Adrenal gland (tissue), 5 donors: ENCODE data around the gene INS.

ENCODE experiments used
- CTCF ChIP-seq, 6 experiments: fragments of 450-650 bp in 4 of 6; fragments of 200-600 bp in 2 of 6; sonication (generic) in 1 of 6; IDR thresholded peaks; 1 replicate in 5 of 6; 2 replicates in 1 of 6; pipeline versions ENCODE4 v1.5.1 to v1.8.0; 2016 to 2021; ENCODE audit warnings: antibody characterized with exemption in 6 of 6, mild to moderate bottlenecking in 2 of 6, moderate library complexity in 1 of 6
- POLR2A ChIP-seq, 2 donors: fragments of 450-650 bp; IDR thresholded peaks; one replicate each; pipeline ENCODE4 v1.6.1; 2017; ENCODE audit warnings: antibody characterized with exemption in 2 of 2, mild to moderate bottlenecking in 2 of 2, moderate library complexity in 1 of 2
- donor health status: DM: no; HTN: no; CAD: no.

GRCh38 chr11:2163428-2163978, 2.5 kb upstream of the INS start:
- TF ChIP-seq CTCF (IDR thresholded peaks at IDR 0.05): no peak
- no peak for TF ChIP-seq POLR2A (IDR thresholded peaks at IDR 0.05)
